PC-3 (cell line): ENCODE results near the gene MRFAP1. TPM values are rescaled to one million over a fixed set of nuclear protein-coding genes. Genes with fewer than 3 reads are reported as not detected.

Experiments
- ATAC-seq: fragments of 200-7000 bp; cut with Tn5 transposase; 2 replicates; pipeline ENCODE4 v1.9.1; 2020; ENCODE audit warnings: mild to moderate bottlenecking, moderate library complexity
- BruUV-seq: library from RNA; stranded (reverse); fragments of 400-500 nt; replicated peaks from 2 replicates; lab custom pipeline; 2021; lab: Mats Ljungman, UMichigan
- CTCF ChIA-PET: fragments of 300-600 bp; sonication (Branson Sonifier 250); formaldehyde crosslinking; loops from one replicate; lab custom pipeline; 2022; ENCODE audit warnings: antibody characterized with exemption; lab: Charles Lee
- POLR2A ChIA-PET: fragments of 300-600 bp; sonication (Branson Sonifier 250); formaldehyde crosslinking; loops from one replicate; lab custom pipeline; 2022; ENCODE audit warnings: antibody characterized with exemption; ENCODE audit not compliant: unreplicated experiment; lab: Charles Lee
- DNase-seq: peaks from one replicate; pipeline ENCODE4 v3.0.0-alpha.2; 2015
- H2AFZ ChIP-seq: fragments of 300-600 bp; sonication (generic); 2 replicates; pipeline ENCODE4 v1.6.0; 2016; ENCODE audit warnings: antibody characterized with exemption, low read length
- H3F3A ChIP-seq: fragments of 300-600 bp; sonication (generic); one replicate; pipeline ENCODE4 v1.6.0; 2017; ENCODE audit warnings: antibody characterized with exemption, low read length, control low read depth, mild to moderate bottlenecking; ENCODE audit not compliant: unreplicated experiment
- H3K27ac ChIP-seq: fragments of 300-600 bp; sonication (generic); 2 replicates; pipeline ENCODE4 v1.5.1; 2016; ENCODE audit warnings: mild to moderate bottlenecking, low read length
- H3K27me3 ChIP-seq: fragments of 300-600 bp; sonication (generic); 2 replicates; pipeline ENCODE4 v1.6.1; 2016; ENCODE audit warnings: low read length, mixed read lengths
- H3K36me3 ChIP-seq: fragments of 300-600 bp; sonication (generic); 2 replicates; pipeline ENCODE4 v1.6.1; 2016; ENCODE audit warnings: low read depth, mixed run types, low read length, mixed read lengths
- H3K4me1 ChIP-seq: fragments of 300-600 bp; sonication (generic); 2 replicates; pipeline ENCODE4 v1.5.1; 2016; ENCODE audit warnings: low read length; ENCODE audit not compliant: insufficient read depth
- H3K4me2 ChIP-seq: fragments of 300-600 bp; sonication (generic); 2 replicates; pipeline ENCODE4 v1.6.0; 2016; ENCODE audit warnings: low read length
- H3K4me3 ChIP-seq: fragments of 300-600 bp; sonication (generic); 2 replicates; pipeline ENCODE4 v1.5.1; 2016; ENCODE audit warnings: mild to moderate bottlenecking, low read length, mixed read lengths
- H3K79me2 ChIP-seq: fragments of 300-600 bp; sonication (generic); 2 replicates; pipeline ENCODE4 v1.6.1; 2017; ENCODE audit warnings: low read length, mixed read lengths
- H3K9ac ChIP-seq: fragments of 300-600 bp; sonication (generic); 2 replicates; pipeline ENCODE4 v1.6.0; 2016; ENCODE audit warnings: mild to moderate bottlenecking, low read length
- H3K9me2 ChIP-seq: fragments of 300-600 bp; sonication (generic); replicated peaks from 2 replicates; pipeline ENCODE4 v1.6.1; 2016; ENCODE audit warnings: mixed run types, low read length, mixed read lengths
- H3K9me3 ChIP-seq: fragments of 300-600 bp; sonication (generic); 2 replicates; pipeline ENCODE4 v1.6.1; 2016; ENCODE audit warnings: low read length, mixed read lengths
- H4K20me1 ChIP-seq: fragments of 300-600 bp; sonication (generic); 2 replicates; pipeline ENCODE4 v1.6.1; 2016; ENCODE audit warnings: low read length, mixed read lengths
- CTCF ChIP-seq: fragments of 300-600 bp; sonication (generic); conservative IDR thresholded peaks from 2 replicates; pipeline ENCODE4 v1.5.1; 2017; ENCODE audit warnings: antibody characterized with exemption, low read depth, mild to moderate bottlenecking, low read length
- EZH2 ChIP-seq: fragments of 300-600 bp; sonication (generic); IDR thresholded peaks from one replicate; pipeline ENCODE4 v1.6.1; 2017; ENCODE audit warnings: antibody characterized with exemption, mild to moderate bottlenecking, low read length; ENCODE audit not compliant: unreplicated experiment
- EZH2phosphoT487 ChIP-seq: fragments of 300-600 bp; sonication (generic); IDR thresholded peaks from 2 replicates; pipeline ENCODE4 v1.6.1; 2018; ENCODE audit warnings: mild to moderate bottlenecking, antibody characterized with exemption, low read length, borderline replicate concordance
- intact Hi-C: fragments of 100-400 bp; cut with micrococcal nuclease; formaldehyde crosslinking; loops from 2 replicates; pipeline ENCODE4 v1.9.0; 2023
- total RNA-seq: library from RNA; depleted of rRNA; stranded (reverse); fragments of >200 nt; gene quantifications from 2 replicates; pipeline ENCODE4 v1.2.3, GENCODE V29; 2014

Gene MRFAP1
- total RNA-seq, 1 experiment from 2014 or later: 122 TPM

DNA sequence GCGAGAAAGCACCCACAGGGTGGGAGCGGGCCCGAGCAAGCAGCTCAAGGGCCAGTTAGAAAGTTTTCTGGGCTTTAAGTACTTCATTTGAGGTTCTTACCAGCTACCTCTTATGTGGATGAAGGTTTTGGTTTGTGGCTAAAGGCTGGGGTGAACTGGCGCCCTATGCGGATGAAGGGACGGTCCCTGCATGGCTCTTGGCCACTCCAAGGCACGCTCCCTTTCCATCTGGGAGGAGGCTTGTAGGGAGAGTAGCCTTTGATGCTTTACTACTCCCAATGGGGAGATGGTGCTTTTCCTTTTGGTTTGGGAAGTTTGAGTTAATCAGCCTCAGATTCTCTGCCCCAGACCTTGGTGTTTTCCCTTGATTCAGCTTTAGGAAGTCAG lies 17.7 kb downstream of the MRFAP1 start:
- TF ChIP-seq CTCF (no peak), EZH2phosphoT487 (no peak), EZH2 (no peak)
- Histone ChIP-seq H3F3A (no peaks in the 10 kb centered on the region), H3K4me2 (no peak overlapping the region), H3K27me3 (no peaks in the 10 kb centered on the region), H3K9ac (no peak overlapping the region), H3K27ac (no peak overlapping the region), H3K9me3 (no peaks in the 10 kb centered on the region), H2AFZ (no peak overlapping the region), H3K4me1 (no peaks in the 10 kb centered on the region), H3K36me3 (no peaks in the 10 kb centered on the region), H3K9me2 (no peaks in the 10 kb centered on the region), H3K79me2 (no peaks in the 10 kb centered on the region), H4K20me1 (no peaks in the 10 kb centered on the region), H3K4me3 (no peak overlapping the region)
- POLR2A ChIA-PET: no interaction called here
- CTCF ChIA-PET: no interaction called here
- ATAC-seq: no peak
- DNase-seq: no peak
- no TSS peak for BruUV-seq
- intact Hi-C loops: no loop called here

DNA sequence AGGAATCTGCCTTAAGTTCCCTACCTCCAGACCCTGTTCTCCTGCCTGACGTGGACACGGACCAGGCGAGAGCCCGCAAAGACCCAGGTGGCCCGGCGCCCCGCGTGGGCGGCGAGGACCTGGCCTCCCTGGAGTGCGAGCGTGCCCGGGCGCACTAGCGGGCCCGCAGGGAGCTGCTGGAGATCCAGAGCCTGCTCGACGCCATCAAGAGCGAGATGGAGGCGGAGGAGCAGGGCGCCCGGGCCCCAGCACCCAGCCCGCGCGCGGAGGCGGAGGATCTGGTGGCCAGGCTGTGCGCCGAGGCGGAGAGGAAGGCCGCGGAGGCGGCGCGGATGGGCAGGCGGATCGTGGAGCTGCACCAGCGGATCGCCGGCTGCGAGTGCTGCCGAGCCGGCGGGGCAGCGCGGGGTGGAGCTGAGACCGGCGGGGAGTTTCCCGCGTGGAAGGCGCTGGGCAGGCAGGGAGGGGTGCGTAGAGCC lies 18.2 kb downstream of the MRFAP1 start:
- H3K27ac ChIP-seq: no peak overlapping the region
- no peak overlapping the region for H3K9ac ChIP-seq
- no peaks in the 10 kb centered on the region for H3K79me2 ChIP-seq
- ChIA-PET POLR2A (no interaction called here), CTCF (no interaction called here)
- H3F3A ChIP-seq: no peaks in the 10 kb centered on the region
- H3K27me3 ChIP-seq: no peaks in the 10 kb centered on the region
- H3K4me2 ChIP-seq: no peak overlapping the region
- H3K9me3 ChIP-seq: no peaks in the 10 kb centered on the region
- intact Hi-C loops: no loop called here
- H3K4me1 ChIP-seq: no peaks in the 10 kb centered on the region
- no peak for TF ChIP-seq EZH2
- no peak for TF ChIP-seq EZH2phosphoT487
- BruUV-seq: no TSS peak
- no peak overlapping the region for H3K4me3 ChIP-seq
- no peaks in the 10 kb centered on the region for H3K36me3 ChIP-seq
- H3K9me2 ChIP-seq: no peaks in the 10 kb centered on the region
- H2AFZ ChIP-seq: no peak overlapping the region
- H4K20me1 ChIP-seq: no peaks in the 10 kb centered on the region
- ATAC-seq: no peak
- DNase-seq: no peak

- Histone ChIP-seq H3K9ac (no peak overlapping the region), H3K36me3 (no peaks in the 10 kb centered on the region), H3K9me3 (no peaks in the 10 kb centered on the region), H3K27me3 (no peaks in the 10 kb centered on the region), H3F3A (no peaks in the 10 kb centered on the region), H3K79me2 (no peaks in the 10 kb centered on the region), H4K20me1 (no peaks in the 10 kb centered on the region), H3K9me2 (no peaks in the 10 kb centered on the region), H2AFZ (no peak overlapping the region), H3K4me1 (no peaks in the 10 kb centered on the region), H3K4me3 (no peak overlapping the region), H3K27ac (no peak overlapping the region), H3K4me2 (no peak overlapping the region)
- no TSS peak for BruUV-seq
- intact Hi-C loops: no loop called here
- DNase-seq: no peak
- ChIA-PET POLR2A (no interaction called here), CTCF (no interaction called here)
- TF ChIP-seq CTCF: no peak
- no peak for TF ChIP-seq EZH2phosphoT487
- no peak for TF ChIP-seq EZH2
- no peak for ATAC-seq
These were observed 19.4 kb downstream of the MRFAP1 start for GRCh38 chr4:6659897-6660296.
